ENCODE data around the gene NR6A1.

The NR6A1 gene

DNA sequence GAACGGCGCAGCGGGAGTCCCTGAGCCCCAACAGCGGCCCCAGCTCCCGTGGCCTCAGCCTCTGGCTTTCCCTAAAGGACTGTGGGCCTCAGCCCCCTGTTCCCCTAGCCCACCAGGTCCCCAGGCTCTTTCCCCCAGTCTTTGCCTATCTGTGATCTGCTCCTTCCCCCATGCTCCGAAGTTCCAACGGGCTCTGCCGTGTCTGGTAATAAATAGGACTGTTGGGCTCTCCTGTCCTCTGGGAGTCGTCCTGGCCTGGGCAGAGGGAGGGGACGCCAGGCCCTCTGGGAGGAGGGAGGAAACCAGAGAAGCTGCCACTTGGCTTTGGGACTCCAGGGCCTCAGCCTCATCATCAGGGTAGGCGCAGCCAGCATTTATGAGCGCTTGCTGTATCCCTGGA is 292.8 kb downstream of the NR6A1 start:
- H3K36me3 ChIP-seq (ENCODE audit: control insufficient read depth in 1 of 2, insufficient read depth in 2 of 2, low read length in 2 of 2), result no peaks in the 10 kb centered on the region
- no peaks in the 10 kb centered on the region for H3K9me3 ChIP-seq (ENCODE audit: control insufficient read depth in 1 of 2, low read length in 2 of 2)
- no peak overlapping the region for H3K27ac ChIP-seq (ENCODE audit: low read depth, low read length)
- no peak overlapping the region for H3K9ac ChIP-seq (ENCODE audit: low read depth in 1 of 2, low read length in 2 of 2)
- H3K27me3 ChIP-seq (ENCODE audit: control insufficient read depth in 1 of 2, insufficient read depth in 2 of 2, low read length in 2 of 2), result peaks cover 36 to 41% of the 10 kb centered on the region in 2 donors
- H3K4me1 ChIP-seq (ENCODE audit: control insufficient read depth in 1 of 2, insufficient read depth in 2 of 2, low read length in 2 of 2), result peaks cover 0 to 4% of the 10 kb centered on the region in 2 donors
- H3K4me3 ChIP-seq (ENCODE audit: low read depth in 1 of 2, low read length in 2 of 2), result no peak overlapping the region

DNA sequence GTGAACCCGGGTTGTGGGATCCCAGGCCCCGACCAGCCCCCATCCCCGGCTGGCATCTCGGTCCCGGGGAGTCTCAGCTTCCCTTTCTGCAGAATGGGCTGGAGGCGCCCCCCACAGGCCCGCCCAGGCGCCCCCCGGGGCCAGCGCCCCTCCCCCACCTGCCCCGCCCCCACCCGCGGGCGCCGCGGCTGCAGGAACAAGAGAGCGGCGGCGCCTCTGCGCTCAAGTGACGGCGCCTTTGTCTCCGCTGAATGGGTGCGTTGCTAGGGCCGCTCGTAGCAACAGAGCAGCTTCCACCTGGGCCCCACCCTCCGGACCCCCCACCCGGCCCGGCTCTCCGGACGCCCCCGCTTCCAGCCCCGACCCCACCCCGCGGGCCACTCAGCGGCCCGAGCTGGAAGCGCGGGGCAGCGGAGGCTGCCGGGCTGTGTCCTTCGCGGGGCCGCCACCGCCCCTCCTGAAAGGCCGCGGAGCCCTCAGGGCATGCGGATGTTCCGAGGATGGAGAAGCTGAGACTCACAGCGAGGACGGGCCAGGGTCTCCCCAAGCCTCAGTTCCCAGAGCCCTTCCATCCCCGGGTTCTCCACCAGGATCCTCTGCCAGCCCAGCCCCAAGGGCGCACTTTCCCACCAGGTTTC is 293.3 kb downstream of the NR6A1 start:
- Histone ChIP-seq H3K4me1 (ENCODE audit: control insufficient read depth in 1 of 2, insufficient read depth in 2 of 2, low read length in 2 of 2) (peaks cover 0 to 4% of the 10 kb centered on the region in 2 donors), H3K9me3 (ENCODE audit: control insufficient read depth in 1 of 2, low read length in 2 of 2) (no peaks in the 10 kb centered on the region), H3K36me3 (ENCODE audit: control insufficient read depth in 1 of 2, insufficient read depth in 2 of 2, low read length in 2 of 2) (no peaks in the 10 kb centered on the region), H3K9ac (ENCODE audit: low read depth in 1 of 2, low read length in 2 of 2) (no peak overlapping the region), H3K4me3 (ENCODE audit: low read depth in 1 of 2, low read length in 2 of 2) (no peak overlapping the region), H3K27me3 (ENCODE audit: control insufficient read depth in 1 of 2, insufficient read depth in 2 of 2, low read length in 2 of 2) (peaks cover 36 to 41% of the 10 kb centered on the region in 2 donors), H3K27ac (ENCODE audit: low read depth, low read length) (no peak overlapping the region)

DNA sequence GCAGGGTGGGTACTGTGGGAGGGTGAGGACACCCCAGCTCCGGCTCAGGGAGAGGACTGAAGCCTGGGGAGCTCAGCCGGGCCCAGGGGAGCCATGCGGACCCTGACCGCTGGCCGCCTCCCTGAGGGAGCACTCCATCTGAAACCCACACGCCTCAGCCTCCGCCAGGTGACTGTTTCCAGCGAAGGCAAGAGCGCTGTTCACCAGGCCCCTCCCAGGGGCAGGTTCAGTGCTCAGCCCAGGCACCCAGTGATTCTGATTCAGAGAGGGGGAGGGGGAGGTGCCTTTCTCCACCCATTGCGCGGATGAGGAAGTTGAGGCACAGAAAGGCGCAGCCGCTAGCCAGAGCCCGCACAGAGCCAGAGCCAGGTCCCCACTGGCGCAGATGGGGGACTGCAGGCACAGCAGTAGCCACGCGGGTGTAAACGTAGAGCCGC is 293.9 kb downstream of the NR6A1 start:
- H3K27me3 ChIP-seq (ENCODE audit: control insufficient read depth in 1 of 2, insufficient read depth in 2 of 2, low read length in 2 of 2), result peaks cover 36 to 40% of the 10 kb centered on the region in 2 donors
- no peak overlapping the region for H3K27ac ChIP-seq (ENCODE audit: low read depth, low read length)
- no peak overlapping the region for H3K4me3 ChIP-seq (ENCODE audit: low read depth in 1 of 2, low read length in 2 of 2)
- H3K9me3 ChIP-seq (ENCODE audit: control insufficient read depth in 1 of 2, low read length in 2 of 2), result no peaks in the 10 kb centered on the region
- no peak overlapping the region for H3K9ac ChIP-seq (ENCODE audit: low read depth in 1 of 2, low read length in 2 of 2)
- no peaks in the 10 kb centered on the region for H3K36me3 ChIP-seq (ENCODE audit: control insufficient read depth in 1 of 2, insufficient read depth in 2 of 2, low read length in 2 of 2)
- peaks cover 0 to 4% of the 10 kb centered on the region in 2 donors for H3K4me1 ChIP-seq (ENCODE audit: control insufficient read depth in 1 of 2, insufficient read depth in 2 of 2, low read length in 2 of 2)

DNA sequence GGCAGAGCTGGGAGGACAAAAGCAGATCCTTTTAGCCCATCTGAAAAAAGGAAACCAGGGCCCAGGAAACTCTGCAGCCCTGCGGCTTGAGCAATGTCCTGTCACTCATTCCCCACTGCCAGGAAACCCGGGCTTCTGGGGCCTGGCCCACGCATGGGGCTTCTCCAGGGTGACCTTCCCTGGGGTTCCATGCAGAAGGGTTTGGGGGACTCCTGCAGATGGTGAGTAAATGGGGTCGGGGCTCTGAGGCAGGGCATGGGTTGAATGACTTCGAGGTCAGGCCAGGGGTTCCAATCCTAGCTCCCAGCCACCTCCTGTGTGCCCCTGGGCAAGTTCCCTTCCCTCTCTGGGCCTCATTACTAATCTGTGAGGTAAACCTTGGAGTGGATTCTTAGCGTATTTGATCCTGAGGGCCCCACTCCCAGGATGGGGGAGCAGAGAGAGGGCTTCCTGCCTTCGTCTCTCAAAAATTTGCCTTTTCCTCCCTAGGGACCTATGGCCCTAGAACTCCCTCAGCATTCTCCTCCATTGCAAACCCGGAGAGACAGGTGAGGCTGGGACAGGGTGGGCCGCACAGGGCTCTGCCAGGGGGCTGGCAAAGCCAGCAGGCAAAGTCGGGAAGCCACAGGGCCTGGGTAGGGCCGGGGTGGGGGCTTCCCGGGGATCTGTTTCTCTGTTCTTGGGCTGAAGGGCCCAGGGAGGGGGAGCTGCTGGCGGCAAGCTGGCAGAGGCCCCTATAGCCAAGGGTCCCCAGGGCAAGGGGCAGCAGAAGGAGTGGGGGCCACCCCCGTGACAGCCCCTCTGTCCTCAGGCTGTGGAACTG is 295.0 kb downstream of the NR6A1 start:
- Histone ChIP-seq H3K9me3 (ENCODE audit: control insufficient read depth in 1 of 2, low read length in 2 of 2) (no peaks in the 10 kb centered on the region), H3K36me3 (ENCODE audit: control insufficient read depth in 1 of 2, insufficient read depth in 2 of 2, low read length in 2 of 2) (no peaks in the 10 kb centered on the region), H3K9ac (ENCODE audit: low read depth in 1 of 2, low read length in 2 of 2) (no peak overlapping the region), H3K4me3 (ENCODE audit: low read depth in 1 of 2, low read length in 2 of 2) (no peak overlapping the region), H3K27ac (ENCODE audit: low read depth, low read length) (no peak overlapping the region), H3K27me3 (ENCODE audit: control insufficient read depth in 1 of 2, insufficient read depth in 2 of 2, low read length in 2 of 2) (peaks cover 29 to 36% of the 10 kb centered on the region in 2 donors), H3K4me1 (ENCODE audit: control insufficient read depth in 1 of 2, insufficient read depth in 2 of 2, low read length in 2 of 2) (peaks cover 0 to 4% of the 10 kb centered on the region in 2 donors)

DNA sequence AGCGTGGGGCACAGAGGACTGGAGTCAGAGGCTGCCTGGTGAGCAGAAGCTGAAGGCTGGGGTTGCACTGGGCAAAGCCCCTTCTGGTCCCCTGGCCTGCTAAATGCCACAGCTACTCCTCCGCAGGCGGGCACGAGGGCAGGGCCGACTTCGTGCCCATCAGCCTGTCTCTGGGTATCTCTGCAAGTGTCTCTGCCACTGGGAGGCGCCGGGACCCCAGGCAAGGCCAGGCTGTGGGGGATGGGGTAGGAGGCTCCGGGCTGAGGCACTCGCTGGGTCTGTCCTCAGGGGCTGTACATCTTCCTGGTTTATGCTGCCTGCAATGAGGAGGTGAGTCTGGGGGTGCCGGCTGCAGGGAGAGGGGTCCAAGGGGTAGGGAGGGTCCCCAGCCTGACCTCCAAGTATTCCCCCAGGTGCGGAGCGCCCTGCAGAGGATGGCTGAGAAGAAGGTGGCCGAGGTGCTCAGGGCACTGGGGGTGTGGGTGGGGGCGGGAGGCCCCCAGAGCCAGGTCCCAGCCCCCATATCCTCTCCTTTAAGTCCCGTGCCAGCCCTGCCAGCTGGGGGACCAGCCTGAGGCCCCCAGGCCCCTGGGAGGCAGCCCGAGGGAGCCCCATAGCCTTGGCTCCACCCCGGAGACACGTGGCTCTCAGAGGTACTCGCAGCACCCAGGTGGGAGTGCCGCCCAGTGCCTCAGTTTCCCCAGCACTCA is 295.8 kb downstream of the NR6A1 start:
- Histone ChIP-seq H3K4me3 (ENCODE audit: low read depth in 1 of 2, low read length in 2 of 2) (no peak overlapping the region), H3K9ac (ENCODE audit: low read depth in 1 of 2, low read length in 2 of 2) (no peak overlapping the region), H3K4me1 (ENCODE audit: control insufficient read depth in 1 of 2, insufficient read depth in 2 of 2, low read length in 2 of 2) (peaks cover 0 to 2% of the 10 kb centered on the region in 2 donors), H3K36me3 (ENCODE audit: control insufficient read depth in 1 of 2, insufficient read depth in 2 of 2, low read length in 2 of 2) (no peaks in the 10 kb centered on the region), H3K27ac (ENCODE audit: low read depth, low read length) (no peak overlapping the region), H3K9me3 (ENCODE audit: control insufficient read depth in 1 of 2, low read length in 2 of 2) (no peaks in the 10 kb centered on the region), H3K27me3 (ENCODE audit: control insufficient read depth in 1 of 2, insufficient read depth in 2 of 2, low read length in 2 of 2) (peaks cover 29 to 35% of the 10 kb centered on the region in 2 donors)

DNA sequence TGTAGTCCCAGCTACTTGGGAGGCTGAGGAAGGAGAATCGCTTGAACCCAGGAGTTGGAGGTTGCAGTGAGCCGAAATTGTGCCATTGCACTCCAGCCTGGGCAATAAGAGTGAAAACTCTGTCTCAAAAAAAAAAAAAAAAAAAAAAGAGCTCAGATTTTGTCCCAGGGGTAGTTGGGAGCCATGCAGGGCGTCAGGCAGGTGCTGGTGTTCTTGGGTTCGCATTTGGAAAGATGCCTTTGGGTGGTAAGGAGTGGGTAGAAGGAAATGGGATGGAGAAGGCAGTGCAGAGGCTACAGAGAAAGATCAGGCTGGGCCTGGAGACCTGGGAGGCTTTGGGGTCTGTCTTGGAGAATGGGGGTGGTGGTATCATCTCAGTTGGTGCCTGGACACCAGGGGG is 297.0 kb downstream of the NR6A1 start:
- no peaks in the 10 kb centered on the region for H3K9me3 ChIP-seq (ENCODE audit: control insufficient read depth in 1 of 2, low read length in 2 of 2)
- H3K27me3 ChIP-seq (ENCODE audit: control insufficient read depth in 1 of 2, insufficient read depth in 2 of 2, low read length in 2 of 2), result peaks cover 21 to 24% of the 10 kb centered on the region in 2 donors

DNA sequence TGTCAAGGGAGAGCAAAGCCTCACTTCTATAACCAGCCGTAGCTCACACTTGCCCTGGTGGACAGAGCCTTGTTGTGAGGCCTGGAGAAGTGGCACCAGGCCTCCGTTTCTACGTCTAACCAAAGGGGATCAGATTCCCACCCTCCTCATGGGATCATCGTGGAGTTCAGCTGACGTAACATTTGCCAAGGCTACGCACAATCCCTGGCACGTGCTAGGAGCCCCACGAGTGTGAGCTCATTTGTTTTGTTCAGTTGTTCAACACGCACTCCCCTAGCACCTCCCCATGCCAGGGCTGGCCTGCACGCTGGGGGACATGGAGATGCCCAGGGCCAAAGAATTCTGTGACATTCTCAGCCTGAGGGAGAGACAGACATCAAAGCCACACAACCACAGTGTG is 297.8 kb downstream of the NR6A1 start:
- Histone ChIP-seq H3K9me3 (ENCODE audit: control insufficient read depth in 1 of 2, low read length in 2 of 2) (no peaks in the 10 kb centered on the region), H3K9ac (ENCODE audit: low read depth in 1 of 2, low read length in 2 of 2) (no peak overlapping the region), H3K27ac (ENCODE audit: low read depth, low read length) (no peak overlapping the region), H3K4me1 (ENCODE audit: control insufficient read depth in 1 of 2, insufficient read depth in 2 of 2, low read length in 2 of 2) (no peaks in the 10 kb centered on the region), H3K4me3 (ENCODE audit: low read depth in 1 of 2, low read length in 2 of 2) (no peak overlapping the region), H3K36me3 (ENCODE audit: control insufficient read depth in 1 of 2, insufficient read depth in 2 of 2, low read length in 2 of 2) (no peaks in the 10 kb centered on the region), H3K27me3 (ENCODE audit: control insufficient read depth in 1 of 2, insufficient read depth in 2 of 2, low read length in 2 of 2) (peaks cover 13 to 16% of the 10 kb centered on the region in 2 donors)

More for the DNA sequence above, 297.0 kb downstream of the NR6A1 start:
- no peak overlapping the region for H3K9ac ChIP-seq (ENCODE audit: low read depth in 1 of 2, low read length in 2 of 2)
- H3K4me1 ChIP-seq (ENCODE audit: control insufficient read depth in 1 of 2, insufficient read depth in 2 of 2, low read length in 2 of 2), result no peaks in the 10 kb centered on the region
- H3K27ac ChIP-seq (ENCODE audit: low read depth, low read length), result no peak overlapping the region
- H3K4me3 ChIP-seq (ENCODE audit: low read depth in 1 of 2, low read length in 2 of 2), result no peak overlapping the region
- no peaks in the 10 kb centered on the region for H3K36me3 ChIP-seq (ENCODE audit: control insufficient read depth in 1 of 2, insufficient read depth in 2 of 2, low read length in 2 of 2)

DNA sequence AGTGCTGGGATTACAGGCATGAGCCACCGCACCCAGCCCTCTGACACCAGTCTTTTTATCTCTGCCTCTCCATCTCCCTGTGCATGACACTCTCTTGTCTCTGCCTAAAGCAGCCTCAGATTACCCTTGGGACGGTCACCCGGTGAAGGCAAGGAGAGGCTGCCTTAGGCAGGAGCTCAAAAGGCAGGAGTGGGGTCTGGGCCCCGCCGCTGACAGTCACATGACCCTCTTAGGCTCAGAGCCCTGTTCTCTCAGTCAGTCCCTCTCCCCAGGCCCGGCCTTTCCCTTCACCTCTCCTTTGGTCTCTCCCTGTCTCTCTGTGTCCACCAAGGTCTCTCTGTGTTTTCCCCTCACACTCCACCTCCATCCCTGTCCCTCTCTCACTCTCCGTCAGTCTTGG is 298.3 kb downstream of the NR6A1 start:
- H3K9ac ChIP-seq (ENCODE audit: low read depth in 1 of 2, low read length in 2 of 2), result no peak overlapping the region
- H3K27me3 ChIP-seq (ENCODE audit: control insufficient read depth in 1 of 2, insufficient read depth in 2 of 2, low read length in 2 of 2), result peaks cover 8 to 11% of the 10 kb centered on the region in 2 donors

DNA sequence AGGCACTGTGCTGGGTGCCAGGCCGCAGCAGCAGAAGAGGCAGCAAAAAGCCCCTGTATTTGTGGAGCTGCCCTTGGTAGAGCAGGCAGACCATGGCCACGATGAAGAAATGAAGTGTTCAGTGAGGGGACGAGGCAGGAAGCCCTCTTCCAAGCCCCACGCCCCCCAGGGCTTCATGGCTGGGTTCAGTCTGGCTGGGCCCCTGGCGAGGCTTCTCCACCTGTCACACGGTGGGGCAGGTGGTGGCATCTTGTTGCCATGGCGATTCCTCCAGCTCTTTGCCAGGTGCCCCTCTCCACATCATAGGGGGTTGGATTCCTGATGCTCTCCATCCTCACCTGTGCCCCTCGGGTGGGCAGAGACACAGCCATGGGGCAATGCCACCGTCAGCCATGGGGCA is 299.4 kb downstream of the NR6A1 start:
- H3K27me3 ChIP-seq (ENCODE audit: control insufficient read depth in 1 of 2, insufficient read depth in 2 of 2, low read length in 2 of 2), result peaks cover 6 to 8% of the 10 kb centered on the region in 2 donors
- no peak overlapping the region for H3K27ac ChIP-seq (ENCODE audit: low read depth, low read length)
- H3K36me3 ChIP-seq (ENCODE audit: control insufficient read depth in 1 of 2, insufficient read depth in 2 of 2, low read length in 2 of 2), result no peaks in the 10 kb centered on the region
- H3K4me1 ChIP-seq (ENCODE audit: control insufficient read depth in 1 of 2, insufficient read depth in 2 of 2, low read length in 2 of 2), result no peaks in the 10 kb centered on the region
- H3K9ac ChIP-seq (ENCODE audit: low read depth in 1 of 2, low read length in 2 of 2), result no peak overlapping the region
- no peak overlapping the region for H3K4me3 ChIP-seq (ENCODE audit: low read depth in 1 of 2, low read length in 2 of 2)
- H3K9me3 ChIP-seq (ENCODE audit: control insufficient read depth in 1 of 2, low read length in 2 of 2), result no peaks in the 10 kb centered on the region

More for the DNA sequence above, 298.3 kb downstream of the NR6A1 start:
- no peaks in the 10 kb centered on the region for H3K9me3 ChIP-seq (ENCODE audit: control insufficient read depth in 1 of 2, low read length in 2 of 2)
- H3K36me3 ChIP-seq (ENCODE audit: control insufficient read depth in 1 of 2, insufficient read depth in 2 of 2, low read length in 2 of 2), result no peaks in the 10 kb centered on the region
- H3K4me3 ChIP-seq (ENCODE audit: low read depth in 1 of 2, low read length in 2 of 2), result no peak overlapping the region
- no peak overlapping the region for H3K27ac ChIP-seq (ENCODE audit: low read depth, low read length)
- no peaks in the 10 kb centered on the region for H3K4me1 ChIP-seq (ENCODE audit: control insufficient read depth in 1 of 2, insufficient read depth in 2 of 2, low read length in 2 of 2)

DNA sequence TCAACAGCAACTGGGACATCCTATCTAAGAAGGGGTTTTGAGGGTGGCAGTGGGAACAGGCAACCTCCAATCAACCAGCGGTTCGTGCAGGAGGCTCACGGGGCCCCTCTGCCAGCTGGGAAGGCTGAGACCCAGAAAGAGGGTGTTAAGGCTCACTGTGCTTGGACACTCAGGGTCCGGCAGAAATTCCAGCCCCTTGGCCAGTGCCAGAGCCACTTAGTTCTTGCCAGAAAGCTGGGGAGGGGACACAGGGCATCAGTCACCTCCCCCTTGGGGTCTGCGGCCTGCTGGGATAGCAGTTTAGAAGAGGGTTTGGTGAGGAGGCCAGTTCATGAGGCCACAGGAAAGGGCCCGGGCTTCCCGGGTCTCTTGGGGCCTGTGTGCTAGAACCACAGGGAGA is 300.4 kb downstream of the NR6A1 start:
- Histone ChIP-seq H3K27ac (ENCODE audit: low read depth, low read length) (no peak overlapping the region), H3K4me3 (ENCODE audit: low read depth in 1 of 2, low read length in 2 of 2) (no peak overlapping the region), H3K9me3 (ENCODE audit: control insufficient read depth in 1 of 2, low read length in 2 of 2) (no peaks in the 10 kb centered on the region), H3K9ac (ENCODE audit: low read depth in 1 of 2, low read length in 2 of 2) (no peak overlapping the region), H3K4me1 (ENCODE audit: control insufficient read depth in 1 of 2, insufficient read depth in 2 of 2, low read length in 2 of 2) (no peaks in the 10 kb centered on the region), H3K36me3 (ENCODE audit: control insufficient read depth in 1 of 2, insufficient read depth in 2 of 2, low read length in 2 of 2) (no peaks in the 10 kb centered on the region), H3K27me3 (ENCODE audit: control insufficient read depth in 1 of 2, insufficient read depth in 2 of 2, low read length in 2 of 2) (peaks cover 1 to 6% of the 10 kb centered on the region in 2 donors)

Data from duodenal mucosa (tissue), 2 donors.